HL-60 (cell line): ENCODE data around the gene EVPL.

Experiments
- DNase-seq, 2 experiments: peaks; one replicate each; pipeline ENCODE4 v3.0.0-alpha.2; 2010 to 2020; ENCODE audit warnings: low read depth in 1 of 2, low spot score in 1 of 2
- H3K27ac ChIP-seq: fragments of 250-450 bp; sonication (Bioruptor Pico); replicated peaks from 2 replicates; pipeline ENCODE4 v1.5.1; 2020; ENCODE audit warnings: mild to moderate bottlenecking, moderate library complexity
- H3K27me3 ChIP-seq: fragments of 250-450 bp; sonication (Bioruptor Pico); 2 replicates; pipeline ENCODE4 v1.5.1; 2021; ENCODE audit warnings: mild to moderate bottlenecking, moderate library complexity; ENCODE audit not compliant: insufficient read depth, poor library complexity, severe bottlenecking
- H3K4me3 ChIP-seq: replicated peaks from 2 replicates; pipeline ENCODE4 v1.5.1; 2011; ENCODE audit warnings: mild to moderate bottlenecking, control low read depth, low read length; ENCODE audit not compliant: insufficient read depth
- CTCF ChIP-seq: IDR thresholded peaks from one replicate; pipeline ENCODE4 v1.5.1; 2011; ENCODE audit warnings: low read length, control low read depth, inconsistent platforms; ENCODE audit not compliant: insufficient read depth
- GABPA ChIP-seq: IDR thresholded peaks from 2 replicates; pipeline ENCODE4 v1.6.1; 2012; ENCODE audit warnings: low read depth
- POLR2AphosphoS5 ChIP-seq: IDR thresholded peaks from 2 replicates; pipeline ENCODE4 v1.6.1; 2012; ENCODE audit warnings: low read depth
- REST ChIP-seq: IDR thresholded peaks from 2 replicates; pipeline ENCODE4 v1.6.1; 2012; ENCODE audit warnings: low read depth; ENCODE audit not compliant: insufficient replicate concordance
- SPI1 ChIP-seq: IDR thresholded peaks from 2 replicates; pipeline ENCODE4 v1.6.1; 2012; ENCODE audit warnings: low read depth, mild to moderate bottlenecking, borderline replicate concordance

Gene EVPL

GRCh38 chr17:76009969-76010661 is 17.0 kb downstream of the EVPL start:
- Histone ChIP-seq H3K4me3 (no peak overlapping the region), H3K27ac (no peak overlapping the region), H3K27me3 (no peaks in the 10 kb centered on the region)
- peak in 1 of 2 experiments; percentile 60 for DNase-seq
- TF ChIP-seq CTCF (no peak), SPI1 (no peak; the same call in 1 of the 2 replicates), REST (no peak), GABPA (no peak), POLR2AphosphoS5 (no peak)

- H3K4me3 ChIP-seq, result no peak overlapping the region
- no peaks in the 10 kb centered on the region for H3K27me3 ChIP-seq
- TF ChIP-seq SPI1, result no peak
- TF ChIP-seq GABPA, result no peak
- no peak for TF ChIP-seq POLR2AphosphoS5
- no peak for TF ChIP-seq REST
- TF ChIP-seq CTCF, result no peak
- DNase-seq, result no peak
- no peak overlapping the region for H3K27ac ChIP-seq
Measured at GRCh38 chr17:76009447-76009846, 17.7 kb downstream of the EVPL start.

- H3K4me3 ChIP-seq, result no peak overlapping the region
- DNase-seq, result no peak
- no peak overlapping the region for H3K27ac ChIP-seq
- no peaks in the 10 kb centered on the region for H3K27me3 ChIP-seq
- TF ChIP-seq CTCF (no peak), REST (no peak), GABPA (no peak), SPI1 (no peak), POLR2AphosphoS5 (no peak)
Measured at GRCh38 chr17:76008630-76009425, 18.3 kb downstream of the EVPL start.
